Measurements from ENCODE around the gene CACNA2D3.

The CACNA2D3 gene

GRCh38 chr3:54653456-54654195 lies 531.3 kb downstream of the CACNA2D3 start:
- DNase-seq: no peak

GRCh38 chr3:54654776-54655175 lies 532.4 kb downstream of the CACNA2D3 start:
- no peak for DNase-seq

DNA sequence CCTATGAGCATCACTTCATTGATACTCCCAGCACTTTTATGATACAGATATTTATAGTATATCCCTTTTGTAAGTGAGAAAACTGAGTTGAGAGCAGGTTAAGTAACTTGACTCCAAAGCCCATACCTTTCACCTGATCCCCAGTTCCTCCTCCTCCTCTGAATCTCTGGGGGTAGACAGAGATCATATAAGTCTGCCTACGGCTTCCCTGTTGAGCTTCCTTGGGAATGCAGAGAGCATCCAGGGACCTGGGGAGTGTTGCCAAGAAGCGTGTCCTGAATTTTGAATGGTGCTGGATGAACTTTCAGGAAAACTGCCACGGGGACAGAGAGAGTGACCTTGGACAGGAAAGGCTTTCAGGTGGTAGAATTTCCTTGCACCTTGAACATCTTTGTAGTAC lies 537.0 kb downstream of the CACNA2D3 start:
- DNase-seq: no peak

DNA sequence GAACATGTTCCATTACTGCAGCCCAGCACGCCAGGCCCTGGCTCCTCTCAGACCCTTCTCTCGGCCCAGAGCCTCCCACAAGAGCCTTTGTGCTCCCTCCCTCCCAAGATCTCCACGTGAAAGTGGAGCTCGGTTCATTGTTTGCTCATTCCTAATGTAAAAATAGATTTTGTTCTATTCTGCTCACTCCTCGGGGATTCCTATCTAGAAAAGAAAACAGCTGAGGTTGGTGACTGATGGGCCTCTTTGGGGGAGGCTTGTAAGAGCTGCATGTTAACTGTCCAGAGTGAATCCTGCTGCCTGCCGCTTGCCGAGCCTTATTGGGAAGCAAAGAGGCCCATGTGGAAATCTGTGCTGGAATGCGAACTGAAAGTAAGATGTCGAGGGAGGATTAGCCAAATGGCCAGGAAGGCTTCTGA lies 538.4 kb downstream of the CACNA2D3 start:
- DNase-seq: no peak

DNA sequence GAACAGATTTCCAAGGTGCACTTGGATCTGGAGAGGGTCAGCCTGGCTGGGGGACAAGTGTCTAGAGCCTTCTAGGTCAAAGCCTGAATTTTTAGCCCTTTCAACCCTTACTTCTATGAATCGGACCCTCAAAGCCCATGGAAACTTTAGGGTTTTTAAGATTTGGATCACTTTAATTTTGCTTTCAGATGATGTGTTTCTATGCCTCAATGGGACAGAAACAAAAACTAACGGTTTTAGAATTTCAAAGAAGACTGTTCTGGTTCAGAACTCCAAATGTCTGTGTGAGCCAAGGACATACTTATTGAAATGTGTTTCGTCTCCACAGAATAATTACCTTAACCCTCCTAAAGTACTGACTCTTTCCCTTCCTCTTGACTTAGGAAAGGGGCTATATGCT lies 538.8 kb downstream of the CACNA2D3 start:
- no peak for DNase-seq

DNA sequence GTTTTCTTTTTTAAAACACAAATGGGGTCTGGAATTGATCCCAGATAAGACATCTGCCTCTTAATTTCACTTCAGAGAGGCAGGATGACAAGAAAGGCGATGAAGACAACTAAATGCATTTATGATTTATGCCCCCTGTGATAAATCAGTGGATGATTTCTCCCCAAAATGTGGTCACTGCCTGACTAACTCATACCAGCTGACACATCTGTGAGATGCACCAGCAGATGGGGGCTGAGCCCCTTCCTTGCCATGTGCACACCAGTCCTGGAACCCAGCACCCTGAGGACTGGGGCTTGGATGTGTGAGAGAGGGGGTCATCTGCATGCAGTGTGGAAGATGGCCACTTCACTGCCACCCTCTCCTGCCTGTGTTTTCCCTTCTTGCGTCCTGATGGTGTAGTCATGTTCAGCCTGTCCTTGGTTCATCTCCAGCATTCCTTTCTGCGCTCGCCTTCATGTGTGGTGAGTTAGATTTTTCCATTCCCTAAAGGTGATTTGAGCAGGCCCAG lies 541.2 kb downstream of the CACNA2D3 start:
- no peak for DNase-seq

DNA sequence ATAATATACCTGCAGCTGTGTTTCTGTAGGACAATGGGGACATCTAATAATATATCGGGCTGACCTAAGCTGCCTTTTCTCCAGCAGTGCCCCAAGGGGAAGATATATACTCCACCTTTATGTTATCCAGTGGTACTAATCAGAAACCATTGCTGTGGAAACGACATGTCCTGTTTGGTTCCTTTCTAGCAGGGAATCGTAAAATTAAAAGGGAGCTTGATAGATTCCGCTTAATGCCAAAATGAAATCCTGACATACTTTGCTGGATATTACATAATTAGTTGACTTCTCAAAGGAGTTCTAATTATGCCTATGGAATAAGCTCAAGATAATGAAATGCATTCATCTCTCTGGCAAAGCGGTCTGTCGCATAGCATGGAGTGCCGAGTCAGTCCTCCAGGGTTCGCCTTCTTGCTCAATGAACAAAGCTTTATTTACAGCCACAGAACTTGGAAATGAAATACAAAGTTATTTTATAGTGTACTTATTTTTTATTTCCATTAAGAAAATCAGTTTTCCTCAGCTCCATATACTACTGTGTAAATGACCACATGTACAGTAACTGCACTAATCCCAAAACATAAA lies 542.8 kb downstream of the CACNA2D3 start:
- no peak for DNase-seq

DNA sequence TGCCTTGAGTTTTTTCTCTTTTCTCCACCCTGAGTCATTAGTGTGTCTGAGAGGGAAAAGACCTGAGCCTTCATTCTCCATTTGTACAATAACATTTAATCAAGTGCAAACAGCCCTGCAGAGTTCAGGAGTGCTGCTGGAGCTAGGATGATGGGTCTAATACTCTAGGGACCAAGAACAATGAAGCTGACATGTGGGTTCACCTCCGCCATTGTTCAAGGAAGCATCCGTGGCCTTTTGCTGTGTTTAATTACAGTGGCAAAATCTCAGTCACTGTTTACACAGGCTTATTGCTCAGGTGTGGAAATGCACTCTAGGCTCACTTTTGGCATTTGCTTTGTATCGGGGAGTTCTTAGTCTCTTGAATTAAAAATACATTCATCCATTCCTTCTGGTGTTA lies 545.9 kb downstream of the CACNA2D3 start:
- DNase-seq: no peak

GRCh38 chr3:54670201-54671000 lies 548.0 kb downstream of the CACNA2D3 start:
- DNase-seq: no peak

- no peak for DNase-seq
Observed at GRCh38 chr3:54671511-54671910, 549.2 kb downstream of the CACNA2D3 start.

DNA sequence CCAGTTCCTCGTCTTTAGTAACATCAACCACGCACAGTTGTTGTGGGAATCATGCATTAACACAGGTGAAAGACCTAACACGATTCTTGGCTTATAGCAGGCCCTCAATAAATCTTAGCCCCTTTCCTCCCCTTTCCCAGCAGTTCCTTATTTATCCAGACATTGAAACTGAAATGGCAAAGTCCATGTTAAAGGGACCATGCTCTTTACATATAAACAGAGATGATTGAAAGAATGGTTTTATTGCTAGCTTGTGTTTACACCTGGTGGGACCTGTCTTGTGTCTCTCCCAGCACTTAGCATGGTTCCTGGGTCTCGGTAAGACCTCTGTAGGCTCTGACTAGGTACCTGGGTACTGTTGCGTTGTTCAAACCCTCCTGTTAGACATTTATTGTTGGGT lies 553.7 kb downstream of the CACNA2D3 start:
- no peak for DNase-seq

DNA sequence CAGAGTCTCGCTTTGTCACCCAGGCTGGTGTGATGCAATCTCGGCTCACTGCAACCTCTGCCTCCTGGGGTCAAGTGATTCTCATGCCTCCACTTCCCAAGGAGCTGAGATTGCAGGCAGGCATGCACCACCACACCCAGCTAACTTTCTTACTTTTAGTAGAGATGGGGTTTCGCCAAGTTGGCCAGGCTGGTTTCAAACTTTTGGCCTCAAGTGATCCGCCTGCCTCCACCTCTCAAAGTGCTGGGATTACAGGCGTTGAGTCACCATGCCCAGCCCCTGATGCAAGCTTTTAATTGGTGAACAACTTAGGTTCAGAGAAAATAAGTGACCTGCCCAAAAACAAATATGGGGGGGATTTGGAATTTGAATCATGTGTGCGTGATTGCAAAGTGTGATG lies 559.4 kb downstream of the CACNA2D3 start:
- DNase-seq: no peak

- no peak for DNase-seq
Observed at GRCh38 chr3:54685213-54685612, 562.9 kb downstream of the CACNA2D3 start.

DNA sequence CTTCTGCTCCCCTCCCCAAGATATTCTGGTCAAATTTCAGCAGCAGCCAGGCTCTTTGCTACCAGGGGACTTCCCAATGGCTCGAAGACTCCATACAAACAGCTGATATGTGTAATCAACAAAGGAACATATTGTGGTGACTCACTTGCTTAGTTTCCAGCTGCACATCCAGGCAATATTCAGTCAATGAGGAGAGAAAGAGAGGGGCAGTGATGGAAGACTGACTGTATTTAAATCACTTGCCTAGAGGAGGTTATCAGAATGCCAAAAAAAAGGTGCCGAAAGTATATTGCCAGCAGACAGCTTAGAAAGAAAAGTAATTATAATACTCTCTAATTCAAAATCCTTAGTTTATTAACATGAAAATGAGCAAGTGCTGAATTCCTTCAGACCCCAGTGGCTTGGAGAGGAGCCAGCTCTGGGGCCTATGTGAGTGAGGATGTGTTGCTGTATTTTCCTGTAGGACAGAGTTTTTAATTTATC lies 569.0 kb downstream of the CACNA2D3 start:
- no peak for DNase-seq

DNA sequence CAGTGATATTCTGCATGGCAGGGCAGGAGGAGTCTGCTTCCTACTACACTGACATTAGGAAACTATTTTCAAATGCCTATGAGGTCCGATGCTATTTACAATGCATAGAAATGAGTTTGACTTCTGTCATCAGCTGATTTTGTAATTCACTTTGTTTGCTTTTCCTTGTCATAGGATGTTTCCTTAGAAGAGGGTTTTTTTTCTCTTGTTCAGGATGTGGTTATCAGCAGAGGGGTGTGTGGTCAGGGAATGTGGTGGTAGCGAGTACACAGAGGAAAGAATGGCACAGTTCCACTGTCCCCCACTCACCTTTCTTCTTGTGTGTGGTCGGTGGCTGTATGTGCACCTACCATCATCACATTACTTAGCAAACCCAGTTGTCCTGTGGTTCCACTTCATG lies 574.0 kb downstream of the CACNA2D3 start:
- DNase-seq: no peak

GRCh38 chr3:54698054-54698453 lies 575.7 kb downstream of the CACNA2D3 start:
- DNase-seq: no peak

DNA sequence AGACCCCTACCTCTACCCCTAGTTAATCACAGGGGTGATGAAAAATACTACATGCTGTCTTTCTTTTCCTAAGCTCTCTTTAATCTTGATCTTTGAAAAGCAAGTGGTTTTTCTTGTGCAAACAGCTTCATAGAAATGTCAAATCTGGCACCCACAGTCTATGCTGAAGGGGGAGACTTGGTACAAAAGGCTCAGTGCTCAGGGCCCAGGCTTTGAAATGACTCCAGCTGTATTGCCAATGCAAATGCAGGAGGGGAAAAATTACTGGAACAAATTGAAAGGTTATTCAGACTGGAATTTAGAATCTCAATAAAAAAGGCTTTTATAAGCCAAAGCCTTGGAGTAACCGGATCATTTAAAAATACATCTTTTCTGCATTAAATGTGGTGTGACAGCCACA lies 581.6 kb downstream of the CACNA2D3 start:
- DNase-seq: no peak

DNA sequence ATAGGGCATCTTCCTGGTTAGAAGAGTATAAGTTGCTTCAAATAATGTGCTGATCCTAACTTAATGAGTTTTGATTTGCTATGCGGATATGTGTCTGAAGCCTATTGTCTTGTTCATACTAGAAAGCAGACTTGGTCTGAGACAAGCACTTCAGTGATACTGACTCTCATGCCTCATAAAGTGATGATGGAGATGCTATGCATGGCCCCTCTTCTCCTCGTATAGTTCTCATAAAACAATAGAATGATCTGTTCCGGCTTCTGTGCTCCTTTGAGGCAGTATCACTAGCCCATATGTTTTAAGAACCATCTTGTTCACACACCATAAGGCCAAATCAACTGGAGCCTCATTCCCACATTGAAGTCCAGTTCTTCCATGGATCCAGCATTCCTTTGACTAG lies 583.4 kb downstream of the CACNA2D3 start:
- DNase-seq: no peak

GRCh38 chr3:54706738-54707137 lies 584.4 kb downstream of the CACNA2D3 start:
- DNase-seq: no peak

DNA sequence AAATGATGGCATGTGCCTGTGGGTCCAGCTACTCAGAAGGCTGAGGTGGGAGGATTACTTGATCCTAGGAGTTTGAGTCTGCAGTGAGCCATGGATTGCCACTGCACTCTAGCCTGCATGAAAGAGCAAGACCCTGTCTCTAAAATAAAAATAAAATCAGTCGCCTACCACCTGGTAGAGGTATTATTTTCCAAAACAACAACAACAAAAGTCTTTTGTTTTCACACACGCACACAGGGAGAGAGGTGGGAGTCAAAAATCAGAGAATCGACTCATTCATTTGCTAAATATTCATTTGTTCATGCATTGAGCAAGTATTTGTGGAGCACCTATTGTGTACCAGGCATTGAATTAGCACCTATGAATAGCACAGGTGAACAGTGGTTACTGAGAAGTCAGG lies 587.4 kb downstream of the CACNA2D3 start:
- no peak for DNase-seq

GRCh38 chr3:54710954-54711353 lies 588.6 kb downstream of the CACNA2D3 start:
- no peak for DNase-seq

- DNase-seq: no peak
Observed at GRCh38 chr3:54712539-54712938, 590.2 kb downstream of the CACNA2D3 start.

DNA sequence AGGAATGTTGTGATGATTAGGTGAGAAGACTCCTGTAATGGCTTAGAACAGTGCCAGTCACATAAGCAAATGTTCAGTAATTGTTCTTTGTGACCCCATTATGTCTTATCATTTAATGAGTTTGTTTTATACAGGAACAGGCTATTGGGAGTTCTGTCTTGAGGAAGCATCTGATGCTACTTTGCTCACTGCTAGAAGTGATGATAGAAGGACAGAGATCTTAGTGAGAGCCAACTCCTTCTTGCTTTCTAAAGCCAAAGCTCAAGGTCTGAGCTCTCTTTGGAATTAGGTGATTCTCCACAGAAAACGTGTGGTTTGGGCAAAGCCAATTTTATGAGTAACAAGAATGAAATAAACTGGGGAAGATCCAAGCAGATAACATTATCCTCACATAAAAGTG lies 590.7 kb downstream of the CACNA2D3 start:
- DNase-seq: no peak

DNA sequence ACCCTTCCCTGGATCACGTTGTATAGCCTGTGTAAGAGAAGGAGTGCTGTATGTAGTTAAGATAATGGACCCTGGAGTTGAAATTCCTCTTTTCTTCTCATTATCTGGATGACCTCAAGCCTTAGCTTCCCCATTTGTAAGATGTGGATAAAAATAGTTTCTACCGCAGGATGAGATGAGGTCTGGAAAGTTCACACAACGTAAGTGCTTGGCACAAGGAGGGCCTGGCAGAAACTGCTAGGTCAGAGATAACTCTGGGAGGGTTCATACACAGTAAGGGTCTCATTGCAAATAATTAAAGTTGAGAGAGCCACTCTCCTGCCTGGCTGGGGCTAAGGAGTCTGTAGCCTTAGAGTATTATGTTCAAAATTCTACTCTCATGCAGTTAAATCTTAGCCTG lies 591.1 kb downstream of the CACNA2D3 start:
- DNase-seq: no peak
